Measurements from ENCODE around the gene FAM25A.
"Not testable (repeated sequence)": the region's sequence is repeated elsewhere in the genome, so short reads cannot be mapped to it uniquely, and the experiment has no call there.

The FAM25A gene

DNA sequence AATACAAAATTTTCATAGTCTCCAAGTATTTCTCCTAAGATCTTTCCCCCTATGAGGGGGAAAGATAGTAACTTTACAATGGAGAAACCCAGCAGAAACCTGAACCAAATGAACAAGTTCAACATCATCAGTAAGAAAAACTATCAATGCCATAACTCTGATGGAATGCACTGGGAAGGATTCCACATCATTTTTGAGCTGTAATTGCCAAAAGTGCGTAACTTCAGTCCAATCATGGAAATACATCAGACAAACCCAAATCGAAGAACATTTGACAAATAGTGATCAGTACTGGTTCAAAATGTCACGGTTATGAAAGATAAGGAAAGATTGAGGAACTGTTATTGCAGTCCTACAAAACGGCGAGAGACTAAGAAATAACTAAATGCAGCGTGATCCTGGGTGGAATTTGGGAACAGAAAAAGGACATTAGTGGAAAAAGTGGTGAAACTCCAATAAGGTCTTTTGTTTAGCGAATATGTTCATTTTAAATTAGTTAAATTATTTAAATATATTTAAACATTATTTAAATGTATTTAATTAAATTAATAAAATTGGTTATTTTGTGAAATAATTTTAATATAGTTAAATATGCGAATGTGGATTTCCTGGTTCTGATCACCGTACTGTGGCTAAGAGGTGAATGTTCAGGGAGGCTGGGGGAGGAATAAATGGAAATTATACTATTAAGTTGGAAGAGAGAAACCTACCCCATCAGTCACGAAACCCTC lies 4.9 kb upstream of the FAM25A start:
- not testable (repeated sequence) for DNase-seq

GRCh38 chr10:87018127-87018526 lies 2.0 kb upstream of the FAM25A start:
- not testable (repeated sequence) for DNase-seq

DNA sequence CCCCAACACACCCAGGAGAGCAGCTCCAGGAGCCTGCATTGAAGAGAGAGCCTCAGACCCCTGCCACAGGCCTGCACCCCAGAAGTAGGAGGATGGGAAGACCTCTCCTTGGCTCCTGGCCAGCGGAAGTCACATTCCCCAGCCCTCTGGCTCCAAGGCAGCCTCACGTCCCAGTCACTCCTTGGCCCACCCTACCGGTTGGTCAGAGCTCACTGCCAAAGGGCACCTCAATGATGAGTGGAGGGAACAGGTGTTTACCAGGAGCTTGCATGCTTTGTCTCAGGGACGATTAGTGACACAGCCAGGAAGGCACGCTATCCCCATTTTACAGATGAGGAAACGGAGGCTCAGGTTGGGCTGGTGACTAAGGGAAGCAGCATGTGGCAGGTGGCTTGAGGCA lies 1.0 kb upstream of the FAM25A start:
- not testable (repeated sequence) for DNase-seq

DNA sequence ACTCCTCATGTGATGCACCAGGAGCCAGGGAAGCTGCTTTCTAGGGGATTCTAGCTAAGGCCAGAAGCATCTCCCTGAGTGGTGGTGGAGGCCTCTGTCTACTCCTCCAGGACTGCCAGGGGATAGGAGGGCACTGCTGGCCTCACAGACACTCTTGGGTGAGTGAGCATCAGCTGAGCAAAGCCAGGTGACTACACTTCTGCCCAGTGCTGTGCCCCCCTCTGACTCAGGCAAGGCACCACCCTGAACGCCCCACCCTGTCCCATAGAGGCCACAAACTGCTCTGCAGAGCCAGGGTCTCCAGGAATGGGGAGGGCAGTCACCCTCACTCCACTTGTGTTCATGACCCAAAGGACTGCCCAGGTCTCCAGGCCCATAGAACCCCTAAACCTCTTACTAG lies 590 bp upstream of the FAM25A start:
- not testable (repeated sequence) for DNase-seq

DNA sequence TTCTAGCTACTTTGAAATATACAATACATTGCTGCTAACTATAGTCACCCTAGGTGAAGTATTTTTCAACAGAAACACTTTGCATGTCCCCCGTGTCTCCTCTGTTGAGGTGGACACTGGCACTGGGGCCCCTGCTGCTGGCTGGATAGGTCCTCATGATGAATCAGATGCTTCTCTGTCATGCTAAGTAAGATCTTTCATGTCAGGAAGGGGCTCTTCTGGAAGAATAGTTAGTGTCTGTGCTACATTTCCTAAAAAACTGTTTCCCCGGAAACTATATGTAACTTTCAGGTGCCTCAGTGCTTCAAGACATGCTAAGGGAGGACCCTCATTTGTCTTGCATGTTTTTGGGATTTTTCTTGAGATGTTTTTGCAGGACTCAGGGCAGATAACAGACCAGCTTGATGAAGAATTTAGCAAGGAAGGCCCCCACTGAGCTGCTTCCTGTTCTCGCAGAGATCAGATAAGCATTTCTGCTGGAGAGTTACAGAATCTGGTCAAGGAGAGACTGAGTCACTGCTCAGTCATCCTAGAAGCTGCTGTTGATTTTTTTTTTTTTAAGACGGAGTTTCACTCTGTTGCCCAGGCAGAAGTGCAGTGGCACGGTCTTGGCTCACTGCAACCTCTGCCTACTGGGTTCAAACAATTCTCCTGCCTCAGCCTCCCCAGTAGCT lies 5.3 kb downstream of the FAM25A start:
- DNase-seq: peak; percentile 52

DNA sequence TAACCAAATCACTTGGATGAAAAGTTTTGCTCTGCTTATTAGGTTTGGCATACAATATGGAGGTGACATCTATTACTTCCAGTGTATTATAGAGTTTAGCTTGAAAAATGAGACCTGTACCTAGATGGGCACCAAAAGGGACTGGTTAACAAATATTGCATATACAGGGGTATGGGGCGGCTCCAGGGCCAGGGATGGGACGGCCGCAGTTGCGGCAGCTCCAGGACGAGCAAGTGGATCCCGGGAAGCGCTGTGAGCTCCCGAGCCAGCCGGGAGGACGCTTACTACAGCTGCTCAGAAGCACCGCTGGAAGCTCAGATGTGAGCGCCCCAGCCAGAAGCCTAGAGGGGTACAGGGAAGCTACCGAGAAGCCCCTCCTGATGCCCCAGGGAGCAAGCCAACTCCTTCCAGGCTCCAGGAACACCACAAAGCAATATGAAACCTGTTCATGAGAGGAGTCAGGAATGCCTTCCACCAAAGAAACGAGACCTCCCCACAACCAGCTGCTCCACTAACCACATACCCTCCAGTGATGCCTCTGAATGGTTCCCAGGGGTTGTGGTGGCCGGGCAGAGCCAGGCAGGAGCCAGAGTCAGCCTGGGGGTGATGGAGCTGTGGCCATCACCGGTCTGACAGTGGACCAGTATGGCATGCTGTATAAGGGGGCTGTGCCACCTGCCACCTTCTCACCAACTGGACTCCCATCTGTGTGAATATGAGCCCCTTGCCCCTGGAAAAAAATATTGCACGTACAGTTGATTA lies 6.8 kb downstream of the FAM25A start:
- not testable (repeated sequence) for DNase-seq

DNA sequence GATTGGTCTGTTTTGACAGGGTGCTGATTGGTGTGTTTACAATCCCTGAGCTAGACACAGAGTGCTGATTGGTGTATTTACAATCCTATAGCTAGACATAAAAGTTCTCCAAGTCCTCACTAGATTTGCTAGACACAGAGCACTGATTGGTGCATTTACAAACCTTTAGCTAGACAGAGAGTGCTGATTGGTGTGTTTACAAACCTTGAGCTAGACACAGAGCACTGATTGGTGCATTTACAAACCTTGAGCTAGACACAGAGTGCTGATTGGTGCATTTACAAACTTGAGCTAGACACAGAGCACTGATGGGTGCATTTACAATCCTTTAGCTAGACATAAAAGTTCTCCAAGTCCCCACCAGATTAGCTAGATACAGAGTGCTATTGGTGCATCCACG lies 10.3 kb downstream of the FAM25A start:
- not testable (repeated sequence) for DNase-seq

- no peak for DNase-seq
Measured at GRCh38 chr10:87030912-87031635, 11.0 kb downstream of the FAM25A start.

- DNase-seq: no peak
Measured at GRCh38 chr10:87036623-87037022, 16.5 kb downstream of the FAM25A start.

DNA sequence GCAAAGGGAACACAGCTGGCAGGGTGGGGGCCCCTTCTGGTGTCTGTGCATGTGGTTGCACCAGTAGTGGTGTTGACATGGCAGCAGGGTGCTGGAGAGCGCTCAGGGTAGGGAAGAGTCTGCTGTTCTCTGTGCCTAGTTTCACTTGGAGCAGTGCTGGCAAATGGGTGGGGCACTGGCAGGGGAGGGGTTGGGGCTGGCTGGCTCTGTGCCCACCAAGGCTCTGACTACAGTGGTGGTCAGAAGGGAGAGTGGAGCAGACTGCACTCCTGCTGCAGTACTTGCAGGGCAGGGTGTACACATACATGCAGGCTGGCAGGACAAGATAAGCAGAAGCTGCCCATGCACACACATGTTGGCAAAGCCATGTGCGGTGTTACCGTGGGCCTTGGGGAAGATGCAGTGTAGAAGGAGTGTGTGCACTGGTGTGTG lies 18.2 kb downstream of the FAM25A start:
- DNase-seq: no peak

DNA sequence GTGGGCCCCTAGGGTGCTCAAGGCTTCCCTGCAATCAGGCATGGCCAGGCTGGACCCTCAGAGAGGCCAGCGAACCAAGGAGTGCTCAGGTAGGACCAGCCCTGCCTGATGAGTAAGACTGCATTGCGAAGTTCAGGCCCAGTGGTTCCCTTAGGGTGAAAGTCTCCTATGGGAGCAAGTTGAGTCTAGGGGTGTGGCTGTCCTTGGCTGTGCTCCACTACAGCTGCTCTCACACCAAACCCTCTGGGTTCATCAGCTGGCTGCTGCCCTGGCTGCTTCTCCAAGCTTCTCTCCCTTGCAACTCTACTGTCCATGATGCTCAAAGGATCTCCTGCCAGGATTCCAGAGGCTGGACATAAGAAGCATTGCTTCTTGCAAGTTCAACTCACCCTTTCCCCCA lies 18.7 kb downstream of the FAM25A start:
- DNase-seq: no peak

GRCh38 chr10:87043579-87043978 lies 23.5 kb downstream of the FAM25A start:
- not testable (repeated sequence) for DNase-seq

GRCh38 chr10:87045434-87045938 lies 25.4 kb downstream of the FAM25A start:
- no peak for DNase-seq

GRCh38 chr10:87053111-87053510 lies 33.0 kb downstream of the FAM25A start:
- DNase-seq: no peak

GRCh38 chr10:87053577-87054181 lies 33.6 kb downstream of the FAM25A start:
- no peak for DNase-seq

DNA sequence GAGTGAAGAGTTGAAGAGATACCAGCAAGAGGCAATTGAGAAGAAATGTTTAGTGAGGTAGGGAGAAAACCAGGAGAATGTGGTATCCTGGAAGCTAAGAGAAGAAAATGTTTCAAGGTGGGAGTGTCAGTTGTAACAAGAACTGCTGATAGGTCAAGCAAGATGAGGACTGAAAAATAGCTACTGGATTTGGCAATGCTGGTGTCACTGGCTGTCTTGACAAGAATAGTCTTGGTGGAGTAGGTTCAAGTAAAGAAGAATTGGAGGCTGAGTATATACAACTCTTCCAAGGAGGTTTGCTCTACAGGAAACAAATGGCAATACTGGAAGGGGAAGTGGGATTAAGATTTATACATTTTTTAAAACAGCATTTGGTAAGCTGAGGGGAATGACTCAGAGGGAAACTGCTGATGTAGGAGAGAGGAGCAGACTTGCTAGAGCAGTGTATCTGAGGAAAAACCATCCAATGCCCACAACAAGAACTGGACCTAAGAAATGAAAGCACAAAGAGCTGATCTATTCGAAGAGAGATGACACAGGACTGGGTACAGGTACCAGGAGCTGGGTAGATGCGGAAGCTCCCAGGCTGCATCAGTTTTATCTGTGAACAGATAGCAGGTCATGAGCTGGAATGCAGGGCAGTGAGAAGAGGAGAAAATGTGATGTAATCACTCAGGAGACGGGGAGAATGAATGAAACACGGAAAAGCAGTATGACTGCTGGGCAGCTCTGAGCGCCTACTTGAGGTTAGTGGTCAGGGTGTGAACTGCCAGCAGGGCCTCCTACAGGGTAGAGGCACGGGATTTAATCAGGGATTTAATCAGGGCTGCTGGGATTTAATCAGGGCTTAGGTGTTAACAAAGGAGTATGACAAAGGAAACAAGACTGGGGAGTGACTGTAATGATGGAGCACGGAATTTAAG lies 34.5 kb downstream of the FAM25A start:
- no peak for DNase-seq

GRCh38 chr10:87058171-87058570 lies 38.1 kb downstream of the FAM25A start:
- DNase-seq: no peak

DNA sequence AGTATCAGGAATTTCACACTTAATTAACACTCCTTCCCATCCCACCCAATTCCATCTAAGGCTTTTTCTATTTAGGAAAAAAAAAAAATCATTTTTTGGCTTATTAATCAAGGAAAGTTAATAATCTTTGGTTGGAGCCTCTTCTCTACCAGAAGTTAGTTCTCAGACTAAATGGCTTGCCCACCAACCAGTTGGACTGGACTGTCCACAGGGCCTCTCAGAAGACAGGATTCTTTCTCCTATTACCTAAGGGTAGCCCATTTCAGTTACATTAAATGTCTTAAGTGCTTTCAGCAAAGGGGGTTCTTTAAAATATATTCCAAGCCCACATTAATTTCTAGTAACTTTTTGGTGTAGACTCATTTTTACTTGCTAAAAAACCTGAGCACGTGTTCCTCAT lies 39.3 kb downstream of the FAM25A start:
- no peak for DNase-seq

DNA sequence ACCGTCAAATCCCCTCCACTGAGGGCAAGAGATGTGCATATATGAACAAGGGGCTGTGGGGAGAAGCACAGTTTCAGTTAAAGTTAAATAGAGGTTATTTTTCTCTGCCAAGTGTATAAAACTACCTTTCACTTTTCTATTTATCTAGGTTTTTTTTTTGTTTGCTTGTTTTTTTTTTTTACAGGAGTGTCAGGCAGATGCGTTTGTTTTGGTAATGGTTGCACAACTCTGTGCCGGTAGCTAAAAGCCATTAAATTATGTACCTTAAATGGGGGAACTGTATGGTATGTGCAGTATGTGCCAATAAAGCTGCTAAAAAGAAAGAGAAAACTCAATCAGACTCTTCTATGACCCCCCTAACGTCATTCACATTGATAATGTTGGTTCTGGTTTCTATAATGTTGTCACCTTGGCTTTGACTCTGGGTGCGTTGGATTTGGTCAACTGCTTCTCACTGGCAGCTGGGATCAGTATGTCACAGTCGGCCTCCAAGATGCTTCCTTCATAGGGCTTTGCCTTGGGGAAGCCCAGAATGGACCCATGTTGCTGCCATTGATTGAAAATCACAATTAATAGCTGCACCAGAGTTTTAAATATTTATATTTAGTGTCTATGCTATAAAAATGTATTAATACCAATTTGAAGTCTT lies 40.3 kb downstream of the FAM25A start:
- no peak for DNase-seq

DNA sequence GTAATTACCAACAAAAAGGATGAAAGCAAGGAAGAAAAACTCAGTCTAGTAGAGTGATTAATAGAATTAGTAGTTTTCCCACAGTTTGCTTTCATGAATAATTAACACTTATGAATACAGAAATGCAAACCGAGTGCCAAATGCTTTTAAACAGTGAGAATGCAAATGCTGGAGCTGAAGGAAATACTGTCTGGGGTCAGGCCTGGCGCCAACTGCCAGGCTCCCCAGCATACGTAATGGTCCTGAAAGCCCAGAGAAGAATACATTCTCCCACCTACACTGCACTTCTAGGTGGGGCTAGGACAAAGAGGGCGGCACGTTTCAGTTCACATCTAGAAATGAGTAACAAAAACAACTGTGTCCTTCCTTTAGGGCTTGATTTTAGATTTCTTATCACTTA lies 44.6 kb downstream of the FAM25A start:
- no peak for DNase-seq

GRCh38 chr10:87066178-87066577 lies 46.1 kb downstream of the FAM25A start:
- no peak for DNase-seq
